Bronchial epithelial cell (primary cell): ENCODE results near the gene KCNS3. TPM values are rescaled to one million over a fixed set of nuclear protein-coding genes. Genes with fewer than 3 reads are reported as not detected.

ENCODE experiments used
- DNase-seq: peaks from one replicate; pipeline ENCODE4 v3.0.0-alpha.2; 2010; ENCODE audit warnings: low read depth
- FAIRE-seq: peaks from 2 replicates; lab custom pipeline; 2011; peaks lifted over from hg19 to GRCh38; lab: Jason Lieb, UNC
- H3K27me3 ChIP-seq: 2 replicates; pipeline ENCODE4 v1.5.1; 2011; ENCODE audit warnings: low read length; ENCODE audit not compliant: control insufficient read depth, insufficient read depth
- H3K36me3 ChIP-seq: 2 replicates; pipeline ENCODE4 v1.5.1; 2011; ENCODE audit warnings: low read length; ENCODE audit not compliant: control insufficient read depth, insufficient read depth
- H3K4me3 ChIP-seq: 2 replicates; pipeline ENCODE4 v1.5.1; 2011; ENCODE audit warnings: mild to moderate bottlenecking, low read depth, low read length, control low read depth
- total RNA-seq: library from RNA; depleted of rRNA; stranded (reverse); fragments of >200 nt; gene quantifications from 2 replicates; pipeline ENCODE4 v1.2.1, GENCODE V29; 2014
- TF ChIP-seq, protein P1 (sequence below): IDR thresholded peaks from 2 replicates; pipeline ENCODE4 v1.5.1; 2011; ENCODE audit warnings: mild to moderate bottlenecking, moderate library complexity, low read length, control low read depth, inconsistent platforms; ENCODE audit not compliant: insufficient read depth, severe bottlenecking

The KCNS3 gene
- total RNA-seq, result 3.7 and 6.8 TPM in 2 replicates

DNA sequence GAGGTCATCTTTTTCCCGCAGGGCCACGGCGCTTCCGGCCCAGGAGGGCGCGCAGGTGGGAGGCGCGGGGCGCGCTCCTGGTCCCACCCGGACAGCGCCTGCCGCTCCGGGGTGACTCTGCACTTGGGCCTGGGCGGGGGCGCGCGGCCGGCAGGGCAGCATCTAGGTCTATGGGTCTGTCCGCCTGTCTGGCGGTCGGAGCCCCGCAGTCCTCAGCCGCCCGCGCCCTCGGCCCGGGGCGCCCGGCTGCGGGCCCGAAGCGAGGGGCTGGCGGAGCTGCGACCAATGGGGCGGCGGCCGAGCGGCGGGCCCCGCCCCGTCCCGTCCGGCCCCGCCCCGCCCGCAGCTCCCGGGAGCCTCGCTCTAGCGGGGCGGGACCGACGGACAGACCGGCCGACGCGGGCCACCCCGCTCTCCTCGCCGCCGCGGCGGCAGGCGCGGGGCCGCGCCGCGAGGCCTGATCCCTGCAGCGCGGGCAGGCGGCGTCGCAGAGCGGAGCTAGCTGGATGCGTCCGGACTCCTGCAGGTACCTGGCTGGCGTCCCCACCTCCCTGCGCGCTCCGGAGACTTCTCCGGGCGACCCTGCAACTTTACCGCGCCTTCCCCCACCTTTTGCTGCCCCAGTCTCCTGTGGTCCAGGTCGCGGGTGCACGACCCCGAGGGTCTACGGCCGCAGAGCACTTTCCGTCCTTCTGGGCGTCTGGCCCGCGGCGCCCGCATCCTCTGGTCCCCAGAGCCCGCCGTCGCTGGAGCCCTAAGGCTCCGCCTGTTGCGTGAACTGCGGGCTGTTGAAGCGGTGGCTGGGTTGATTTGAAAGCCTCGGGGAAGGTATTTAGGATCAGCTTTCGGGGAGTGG is at the start of gene KCNS3:
KCNS3 (plus strand) TSS at position 387 of the 856 bp plus-strand sequence. CDS start 52,342 bp downstream, outside the sequence.
- FAIRE-seq (no peak), DNase-seq (no peak)
- H3K36me3 ChIP-seq, result no peaks in the 10 kb centered on the region
- TF ChIP-seq, protein P1, sequence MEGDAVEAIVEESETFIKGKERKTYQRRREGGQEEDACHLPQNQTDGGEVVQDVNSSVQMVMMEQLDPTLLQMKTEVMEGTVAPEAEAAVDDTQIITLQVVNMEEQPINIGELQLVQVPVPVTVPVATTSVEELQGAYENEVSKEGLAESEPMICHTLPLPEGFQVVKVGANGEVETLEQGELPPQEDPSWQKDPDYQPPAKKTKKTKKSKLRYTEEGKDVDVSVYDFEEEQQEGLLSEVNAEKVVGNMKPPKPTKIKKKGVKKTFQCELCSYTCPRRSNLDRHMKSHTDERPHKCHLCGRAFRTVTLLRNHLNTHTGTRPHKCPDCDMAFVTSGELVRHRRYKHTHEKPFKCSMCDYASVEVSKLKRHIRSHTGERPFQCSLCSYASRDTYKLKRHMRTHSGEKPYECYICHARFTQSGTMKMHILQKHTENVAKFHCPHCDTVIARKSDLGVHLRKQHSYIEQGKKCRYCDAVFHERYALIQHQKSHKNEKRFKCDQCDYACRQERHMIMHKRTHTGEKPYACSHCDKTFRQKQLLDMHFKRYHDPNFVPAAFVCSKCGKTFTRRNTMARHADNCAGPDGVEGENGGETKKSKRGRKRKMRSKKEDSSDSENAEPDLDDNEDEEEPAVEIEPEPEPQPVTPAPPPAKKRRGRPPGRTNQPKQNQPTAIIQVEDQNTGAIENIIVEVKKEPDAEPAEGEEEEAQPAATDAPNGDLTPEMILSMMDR, result no peak
- peaks cover 7% of the 10 kb centered on the region for H3K27me3 ChIP-seq
- H3K4me3 ChIP-seq, result peak within 1 kb of the TSS; percentile 61

DNA sequence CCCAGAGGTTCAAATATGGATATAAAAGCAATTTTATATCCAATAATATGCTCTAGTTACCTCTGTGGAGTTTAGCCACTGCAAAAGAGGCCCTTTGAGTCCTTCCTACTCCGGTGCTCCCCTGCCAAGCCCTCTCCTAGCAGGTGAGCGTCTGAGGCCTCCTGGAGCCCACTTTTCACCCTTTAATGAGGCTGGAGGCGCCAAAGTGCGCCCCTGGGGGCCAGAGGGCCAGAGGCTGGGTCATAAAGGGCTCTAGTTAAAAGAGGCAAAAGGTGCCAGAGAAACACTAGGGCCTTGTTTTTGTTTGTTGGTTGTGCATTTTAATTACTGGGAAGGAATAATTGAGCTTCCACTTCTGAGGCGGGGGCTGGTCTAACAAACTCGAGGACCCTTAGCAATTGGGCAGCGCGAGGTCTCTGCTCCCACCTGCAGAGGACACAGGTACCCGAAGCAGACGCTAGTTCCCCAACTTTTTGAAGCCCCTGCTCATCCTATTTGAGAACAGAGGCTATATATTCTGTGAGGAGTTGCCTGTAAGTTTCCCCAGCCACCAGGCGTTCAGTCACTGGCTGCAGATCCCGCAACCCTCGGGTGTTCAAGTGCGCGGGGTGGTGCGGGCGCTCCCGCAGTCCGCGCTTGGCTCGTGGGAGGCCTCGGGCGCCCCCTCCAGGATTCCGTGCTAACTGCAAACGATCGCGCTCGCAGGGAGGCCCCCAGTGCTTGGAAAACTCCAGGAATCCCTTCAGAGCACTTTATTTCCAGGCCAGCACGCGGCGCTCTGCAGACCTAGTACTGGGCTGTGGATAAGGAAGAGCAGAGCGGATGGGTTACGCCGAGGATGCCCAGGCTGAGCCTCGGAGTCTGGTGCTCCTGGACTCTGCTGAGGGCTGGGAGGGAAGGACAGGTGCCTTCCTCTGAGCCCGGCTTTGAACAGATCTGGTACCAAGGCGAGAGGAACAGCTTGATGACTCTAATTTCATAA is 48.1 kb upstream of the KCNS3 start:
- Histone ChIP-seq H3K4me3 (peak overlapping the region; percentile 10), H3K27me3 (peaks cover 1% of the 10 kb centered on the region), H3K36me3 (no peaks in the 10 kb centered on the region)
- DNase-seq, result peak; percentile 78
- FAIRE-seq, result no peak
- TF ChIP-seq, protein P1, result peak; percentile 93

DNA sequence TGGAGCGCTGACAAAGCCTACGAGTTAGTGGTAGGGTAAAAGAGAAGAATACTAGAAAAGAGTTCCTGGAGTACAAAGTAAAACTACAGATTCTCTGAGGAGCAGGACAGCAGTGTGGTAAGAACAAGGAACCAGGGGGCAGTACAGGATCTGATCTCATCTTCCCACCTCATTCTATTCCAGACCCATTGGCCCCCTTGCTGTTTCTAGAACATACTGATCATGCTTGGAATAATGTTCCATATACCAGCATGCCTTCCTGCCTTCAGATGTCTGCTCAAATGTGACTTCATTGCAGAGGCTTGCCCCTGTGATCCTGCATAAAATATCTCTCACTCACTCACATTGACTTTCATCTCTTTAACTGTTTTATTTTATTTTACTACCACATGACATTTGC is 43.0 kb upstream of the KCNS3 start:
- TF ChIP-seq, protein P1, result no peak
- Histone ChIP-seq H3K4me3 (no peak overlapping the region), H3K36me3 (no peaks in the 10 kb centered on the region), H3K27me3 (no peaks in the 10 kb centered on the region)
- no peak for DNase-seq
- no peak for FAIRE-seq

- no peaks in the 10 kb centered on the region for H3K36me3 ChIP-seq
- no peak overlapping the region for H3K4me3 ChIP-seq
- TF ChIP-seq, protein P1, result no peak
- FAIRE-seq (no peak), DNase-seq (no peak)
- no peaks in the 10 kb centered on the region for H3K27me3 ChIP-seq
Measured at GRCh38 chr2:17839959-17840358, 38.5 kb upstream of the KCNS3 start.

GRCh38 chr2:17843457-17843856 is 35.0 kb upstream of the KCNS3 start:
- H3K36me3 ChIP-seq, result no peaks in the 10 kb centered on the region
- no peak for DNase-seq
- H3K4me3 ChIP-seq, result no peak overlapping the region
- H3K27me3 ChIP-seq, result no peaks in the 10 kb centered on the region
- FAIRE-seq, result no peak
- TF ChIP-seq, protein P1, result no peak
